Hepatocyte (in vitro differentiated cells): ENCODE results near the gene ALDH1B1. TPM values are rescaled to one million over a fixed set of nuclear protein-coding genes. Genes with fewer than 3 reads are reported as not detected.
"Not testable (repeated sequence)": the region's sequence is repeated elsewhere in the genome, so short reads cannot be mapped to it uniquely, and the experiment has no call there.

Source experiments
- DNase-seq: peaks from one replicate; pipeline ENCODE4 v3.0.0-alpha.2; 2016; ENCODE audit warnings: low spot score
- H2AFZ ChIP-seq: fragments of 200-600 bp; sonication (generic); 2 replicates; pipeline ENCODE4 v1.6.0; 2016; ENCODE audit warnings: antibody characterized with exemption, mild to moderate bottlenecking
- H3K27ac ChIP-seq: fragments of 200-600 bp; sonication (generic); 2 replicates; pipeline ENCODE4 v1.5.1; 2016; ENCODE audit warnings: mild to moderate bottlenecking
- H3K27me3 ChIP-seq: fragments of 200-600 bp; sonication (generic); 2 replicates; pipeline ENCODE4 v1.6.1; 2016
- H3K36me3 ChIP-seq: fragments of 200-600 bp; sonication (generic); replicated peaks from 2 replicates; pipeline ENCODE4 v1.5.1; 2016; ENCODE audit warnings: low read depth; ENCODE audit not compliant: insufficient read depth
- H3K4me1 ChIP-seq: fragments of 200-600 bp; sonication (generic); 2 replicates; pipeline ENCODE4 v1.5.1; 2016; ENCODE audit warnings: mild to moderate bottlenecking, moderate library complexity; ENCODE audit not compliant: insufficient read depth
- H3K4me2 ChIP-seq: fragments of 200-600 bp; sonication (generic); 2 replicates; pipeline ENCODE4 v1.6.0; 2016
- H3K4me3 ChIP-seq: fragments of 200-600 bp; sonication (generic); 2 replicates; pipeline ENCODE4 v1.5.1; 2016; ENCODE audit warnings: mild to moderate bottlenecking
- H3K79me2 ChIP-seq: fragments of 200-600 bp; sonication (generic); 2 replicates; pipeline ENCODE4 v1.6.0; 2017; ENCODE audit warnings: mild to moderate bottlenecking
- H3K9me2 ChIP-seq: fragments of 200-600 bp; sonication (generic); replicated peaks from 2 replicates; pipeline ENCODE4 v1.6.0; 2017; ENCODE audit warnings: mild to moderate bottlenecking; ENCODE audit not compliant: insufficient read depth
- H3K9me3 ChIP-seq: fragments of 200-600 bp; sonication (generic); 2 replicates; pipeline ENCODE4 v1.5.1; 2016; ENCODE audit warnings: low read depth, mild to moderate bottlenecking
- H4K20me1 ChIP-seq: fragments of 200-600 bp; sonication (generic); 2 replicates; pipeline ENCODE4 v1.6.0; 2016; ENCODE audit warnings: mild to moderate bottlenecking; ENCODE audit not compliant: insufficient read depth, poor library complexity, severe bottlenecking
- EZH2 ChIP-seq: fragments of 200-600 bp; sonication (generic); IDR thresholded peaks from 2 replicates; pipeline ENCODE4 v1.6.1; 2016; ENCODE audit warnings: antibody characterized with exemption, mild to moderate bottlenecking, borderline replicate concordance
- EZH2phosphoT487 ChIP-seq: fragments of 200-600 bp; sonication (generic); IDR thresholded peaks from one replicate; pipeline ENCODE4 v1.6.1; 2018; ENCODE audit warnings: antibody characterized with exemption, mild to moderate bottlenecking, low read depth, moderate library complexity; ENCODE audit not compliant: unreplicated experiment, severe bottlenecking
- WGBS: methylation state at CpG from one replicate; pipeline ENCODE4 v1.1.6; 2016; ENCODE audit warnings: low lambda C conversion rate; ENCODE audit errors: missing lambda C conversion rate; 5-methylcytosine and 5-hydroxymethylcytosine counted together
- polyA plus RNA-seq: library from polyadenylated mRNA; unstranded; fragments of >200 nt; fragmentation: Nextera tagmentation; extraction: Ambion mirVana; gene quantifications from 2 replicates; pipeline ENCODE4 v1.2.1, GENCODE V29; 2016
- total RNA-seq: library from RNA; depleted of rRNA; stranded (reverse); fragments of >200 nt; gene quantifications from 2 replicates; pipeline ENCODE4 v1.2.3, GENCODE V29; 2014
- TF ChIP-seq, protein P1 (sequence below): fragments of 200-600 bp; sonication (generic); IDR thresholded peaks from 2 replicates; pipeline ENCODE4 v1.5.1; 2016; ENCODE audit warnings: antibody characterized with exemption, mild to moderate bottlenecking; ENCODE audit not compliant: poor library complexity

Gene ALDH1B1
- total and polyA plus RNA-seq, 2 experiments from 2014 or later: 30.9 to 45.8 TPM

DNA sequence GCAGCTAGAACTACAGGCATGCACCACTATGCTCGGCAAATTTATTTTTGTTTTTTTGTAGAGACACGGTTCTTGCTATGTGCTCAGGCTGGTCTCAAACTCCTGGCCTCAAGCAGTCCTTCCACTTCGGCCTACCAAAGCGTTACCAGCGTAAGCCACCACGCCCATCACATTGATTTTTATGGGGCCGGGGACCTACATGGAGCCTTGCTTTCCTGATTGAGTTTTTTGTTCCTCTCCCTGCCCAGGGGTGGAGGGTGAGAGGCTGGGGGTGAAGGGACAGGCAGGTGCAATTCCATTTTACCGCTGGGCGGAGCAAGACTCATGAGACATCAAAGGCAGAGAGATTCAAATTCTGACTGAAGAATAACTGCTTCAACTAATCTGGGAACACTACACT, 1.9 kb downstream of the ALDH1B1 start:
- Histone ChIP-seq H3K27ac (no peak overlapping the region), H4K20me1 (no peaks in the 10 kb centered on the region), H3K27me3 (no peaks in the 10 kb centered on the region), H3K9me2 (no peaks in the 10 kb centered on the region), H3K4me2 (peak overlapping the region; percentile 92), H3K4me3 (no peak overlapping the region), H3K4me1 (peaks cover 19% of the 10 kb centered on the region), H3K36me3 (no peaks in the 10 kb centered on the region), H3K9me3 (no peaks in the 10 kb centered on the region), H2AFZ (no peak overlapping the region), H3K79me2 (peaks cover 23% of the 10 kb centered on the region)
- 90% methylated on average over 9 of the region's 9 CpGs for WGBS
- TF ChIP-seq, protein P1, sequence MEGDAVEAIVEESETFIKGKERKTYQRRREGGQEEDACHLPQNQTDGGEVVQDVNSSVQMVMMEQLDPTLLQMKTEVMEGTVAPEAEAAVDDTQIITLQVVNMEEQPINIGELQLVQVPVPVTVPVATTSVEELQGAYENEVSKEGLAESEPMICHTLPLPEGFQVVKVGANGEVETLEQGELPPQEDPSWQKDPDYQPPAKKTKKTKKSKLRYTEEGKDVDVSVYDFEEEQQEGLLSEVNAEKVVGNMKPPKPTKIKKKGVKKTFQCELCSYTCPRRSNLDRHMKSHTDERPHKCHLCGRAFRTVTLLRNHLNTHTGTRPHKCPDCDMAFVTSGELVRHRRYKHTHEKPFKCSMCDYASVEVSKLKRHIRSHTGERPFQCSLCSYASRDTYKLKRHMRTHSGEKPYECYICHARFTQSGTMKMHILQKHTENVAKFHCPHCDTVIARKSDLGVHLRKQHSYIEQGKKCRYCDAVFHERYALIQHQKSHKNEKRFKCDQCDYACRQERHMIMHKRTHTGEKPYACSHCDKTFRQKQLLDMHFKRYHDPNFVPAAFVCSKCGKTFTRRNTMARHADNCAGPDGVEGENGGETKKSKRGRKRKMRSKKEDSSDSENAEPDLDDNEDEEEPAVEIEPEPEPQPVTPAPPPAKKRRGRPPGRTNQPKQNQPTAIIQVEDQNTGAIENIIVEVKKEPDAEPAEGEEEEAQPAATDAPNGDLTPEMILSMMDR: no peak
- TF ChIP-seq EZH2 (no peak), EZH2phosphoT487 (no peak)
- DNase-seq: no peak

- Histone ChIP-seq H4K20me1 (no peaks in the 10 kb centered on the region), H3K9me2 (no peaks in the 10 kb centered on the region), H3K27ac (no peak overlapping the region), H3K4me3 (no peak overlapping the region), H3K4me1 (peaks cover 10% of the 10 kb centered on the region), H3K4me2 (no peak overlapping the region), H3K27me3 (no peaks in the 10 kb centered on the region), H3K79me2 (peaks cover 23% of the 10 kb centered on the region), H2AFZ (no peak overlapping the region), H3K36me3 (no peaks in the 10 kb centered on the region), H3K9me3 (no peaks in the 10 kb centered on the region)
- no peak for DNase-seq
- TF ChIP-seq EZH2: no peak
- TF ChIP-seq, protein P1: no peak
- 98% methylated on average over 30 of the region's 30 CpGs for WGBS
Observed at GRCh38 chr9:38395653-38396370, 3.3 kb downstream of the ALDH1B1 start.

GRCh38 chr9:38396371-38396671, 3.8 kb downstream of the ALDH1B1 start:
- H3K27me3 ChIP-seq: no peaks in the 10 kb centered on the region
- peaks cover 23% of the 10 kb centered on the region for H3K79me2 ChIP-seq
- no peaks in the 10 kb centered on the region for H3K36me3 ChIP-seq
- H2AFZ ChIP-seq: no peak overlapping the region
- no peak overlapping the region for H3K27ac ChIP-seq
- TF ChIP-seq, protein P1: no peak
- TF ChIP-seq EZH2 (no peak), EZH2phosphoT487 (no peak)
- peaks cover 8% of the 10 kb centered on the region for H3K4me1 ChIP-seq
- H3K4me2 ChIP-seq: no peak overlapping the region
- no peaks in the 10 kb centered on the region for H3K9me2 ChIP-seq
- no peak for DNase-seq
- H4K20me1 ChIP-seq: no peaks in the 10 kb centered on the region
- no peaks in the 10 kb centered on the region for H3K9me3 ChIP-seq
- WGBS: 85% methylated on average over 10 of the region's 10 CpGs
- no peak overlapping the region for H3K4me3 ChIP-seq

GRCh38 chr9:38399191-38399590, 6.7 kb downstream of the ALDH1B1 start:
- H3K27ac ChIP-seq, H3K4me1 ChIP-seq, H3K79me2 ChIP-seq, H2AFZ ChIP-seq, H3K27me3 ChIP-seq, H3K9me3 ChIP-seq, H3K4me3 ChIP-seq, H3K36me3 ChIP-seq, DNase-seq, H4K20me1 ChIP-seq, H3K4me2 ChIP-seq, H3K9me2 ChIP-seq: not testable (repeated sequence)
- 100% methylated on average over 1 of the region's 1 CpG for WGBS
